HG03521 (cell line): ENCODE data around the gene TRIM63.

Experiments used
- ATAC-seq: cut with Tn5 transposase; IDR thresholded peaks from one replicate; pipeline ENCODE4 v1.9.1; 2021; ENCODE audit warnings: mild to moderate bottlenecking, moderate library complexity; ENCODE audit not compliant: unreplicated experiment

The TRIM63 gene

DNA sequence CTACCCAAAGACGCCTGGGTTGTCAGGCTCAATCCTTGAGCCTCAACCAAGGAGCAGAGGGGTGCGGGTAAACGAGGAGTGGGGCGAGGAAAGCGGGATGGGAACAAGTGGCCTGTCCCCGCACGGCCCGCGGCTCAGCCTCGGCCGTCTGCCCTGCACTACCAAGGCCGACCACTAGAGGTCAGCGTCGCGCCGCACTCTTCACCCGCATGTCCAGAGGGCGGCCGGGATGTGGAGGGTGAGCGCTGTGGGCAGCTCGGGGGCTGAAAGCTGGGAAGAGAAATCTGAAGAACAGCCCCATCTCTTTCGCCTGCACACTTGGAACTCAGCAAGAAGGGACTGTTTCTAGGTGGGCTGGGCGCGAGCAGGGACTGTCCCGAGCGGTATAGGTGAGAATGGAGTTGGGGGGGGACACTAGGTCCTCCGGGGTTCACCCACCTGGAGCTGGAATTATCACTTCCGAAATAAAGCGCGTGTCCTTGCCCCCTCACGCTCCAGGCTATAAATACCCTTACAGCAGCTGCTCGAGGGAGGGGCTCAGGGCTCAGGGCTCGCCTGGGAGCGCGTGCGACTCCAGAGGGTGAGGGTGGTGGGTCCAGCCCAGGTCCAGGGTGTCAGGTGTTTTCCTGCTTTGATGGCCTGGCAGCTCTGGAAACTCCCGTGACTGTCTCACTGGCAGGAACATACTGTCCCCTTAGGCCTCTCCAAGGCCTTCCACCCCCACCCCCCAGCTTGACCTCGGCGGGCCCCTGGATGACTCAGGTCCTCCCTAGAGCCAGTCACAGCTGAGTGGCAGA lies 31.3 kb downstream of the TRIM63 start:
- peak; percentile 58 for ATAC-seq

DNA sequence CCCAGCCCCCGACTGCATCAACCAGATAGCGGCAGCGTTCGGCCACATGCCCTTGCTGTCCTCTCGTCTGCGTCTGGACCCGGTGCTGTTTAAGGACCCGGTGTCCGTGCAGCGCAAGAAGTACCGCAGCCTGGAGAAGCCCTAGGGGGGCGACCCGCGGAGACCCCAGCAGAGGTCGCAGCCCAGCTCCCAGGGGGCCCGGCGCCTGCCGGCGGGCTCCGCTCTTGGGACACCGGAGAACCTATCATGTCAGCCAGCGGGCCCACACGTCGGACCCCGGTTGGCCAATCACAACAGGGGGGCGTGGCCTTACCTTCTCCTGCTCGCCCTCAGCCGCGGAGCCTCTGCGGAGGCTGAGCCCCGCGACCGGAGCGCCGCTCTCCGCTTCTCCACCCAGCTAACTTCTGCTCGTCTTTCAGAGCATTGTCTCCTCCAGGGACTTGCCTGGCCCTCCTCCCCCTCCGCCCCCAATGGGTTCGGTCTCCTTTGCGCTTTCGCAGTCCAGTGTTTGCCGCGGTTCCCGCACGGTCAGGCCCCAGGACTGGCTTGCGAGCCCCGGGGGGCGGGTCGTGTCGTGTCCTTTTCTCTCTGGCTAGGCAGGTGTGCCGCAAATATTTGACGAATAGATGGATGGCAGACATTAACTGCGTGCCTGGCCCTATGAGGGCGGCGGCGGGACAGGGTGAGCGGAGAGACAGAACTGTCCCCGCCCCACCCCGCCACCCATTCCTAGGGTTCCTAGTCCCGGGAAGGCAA lies 32.0 kb downstream of the TRIM63 start:
- peak; percentile 77 for ATAC-seq

DNA sequence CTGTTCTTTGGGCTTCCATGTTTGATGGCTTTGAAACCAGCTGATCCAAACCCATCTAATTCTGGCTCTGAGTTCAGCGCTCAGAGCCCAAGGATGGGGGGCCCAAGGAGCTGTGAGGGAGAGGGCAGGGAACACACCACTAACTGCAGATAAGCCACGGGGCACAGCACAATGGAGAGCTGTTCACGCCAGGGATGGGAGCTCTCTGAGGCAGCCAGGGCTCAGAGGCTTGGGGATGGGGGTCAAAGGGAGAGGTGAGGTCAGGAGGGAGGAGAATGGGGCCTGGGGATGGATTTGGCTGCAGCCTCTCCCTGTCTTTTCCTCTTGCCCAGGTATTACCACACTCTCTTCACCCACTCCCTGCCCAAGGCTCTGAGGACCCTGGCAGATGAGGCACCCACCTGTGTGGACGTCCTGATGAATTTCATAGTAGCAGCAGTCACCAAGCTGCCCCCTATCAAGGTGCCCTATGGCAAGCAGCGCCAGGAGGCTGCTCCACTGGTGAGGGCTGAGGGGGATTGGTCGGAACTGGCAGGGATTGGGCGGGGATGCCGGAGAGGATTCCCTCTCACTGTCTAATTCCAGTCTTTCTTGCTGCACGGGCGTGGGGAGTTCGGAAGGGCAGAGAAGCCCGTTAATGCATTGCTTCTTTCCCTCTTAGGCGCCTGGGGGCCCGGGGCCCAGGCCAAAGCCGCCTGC lies 32.8 kb downstream of the TRIM63 start:
- no peak for ATAC-seq

DNA sequence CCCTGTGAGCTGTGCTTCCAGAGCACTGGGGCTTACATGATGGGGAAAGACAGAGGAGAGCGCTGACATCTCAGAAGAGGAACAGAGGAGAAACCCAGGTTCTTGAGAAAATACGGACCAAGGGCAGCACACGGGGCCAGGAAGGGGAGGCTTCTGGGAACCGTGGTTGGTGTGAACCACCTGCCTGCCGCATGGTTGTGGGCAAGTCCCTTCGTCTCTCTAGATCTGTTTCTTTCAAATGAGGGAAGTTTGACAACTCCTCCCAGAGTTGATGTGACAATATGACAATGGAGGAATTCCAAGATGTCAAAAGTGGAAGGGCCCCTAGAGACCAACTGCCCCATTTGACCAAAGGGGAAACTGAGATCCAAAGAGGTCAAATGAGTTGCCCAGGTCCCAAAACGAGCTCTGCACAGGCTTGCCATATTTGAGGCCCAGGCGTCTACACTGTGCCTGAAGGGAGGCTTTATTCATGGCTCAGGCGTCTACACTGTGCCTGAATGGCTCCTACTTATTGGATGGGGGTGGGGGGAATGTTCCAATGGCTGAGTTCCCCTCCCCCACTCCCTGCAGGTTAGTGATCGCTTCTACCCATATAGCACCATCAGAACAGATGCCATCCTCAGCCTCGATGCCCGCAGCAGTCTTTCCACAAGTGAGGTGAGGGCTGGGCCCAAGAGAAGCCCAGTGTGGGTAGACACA lies 34.6 kb downstream of the TRIM63 start:
- ATAC-seq = no peak

DNA sequence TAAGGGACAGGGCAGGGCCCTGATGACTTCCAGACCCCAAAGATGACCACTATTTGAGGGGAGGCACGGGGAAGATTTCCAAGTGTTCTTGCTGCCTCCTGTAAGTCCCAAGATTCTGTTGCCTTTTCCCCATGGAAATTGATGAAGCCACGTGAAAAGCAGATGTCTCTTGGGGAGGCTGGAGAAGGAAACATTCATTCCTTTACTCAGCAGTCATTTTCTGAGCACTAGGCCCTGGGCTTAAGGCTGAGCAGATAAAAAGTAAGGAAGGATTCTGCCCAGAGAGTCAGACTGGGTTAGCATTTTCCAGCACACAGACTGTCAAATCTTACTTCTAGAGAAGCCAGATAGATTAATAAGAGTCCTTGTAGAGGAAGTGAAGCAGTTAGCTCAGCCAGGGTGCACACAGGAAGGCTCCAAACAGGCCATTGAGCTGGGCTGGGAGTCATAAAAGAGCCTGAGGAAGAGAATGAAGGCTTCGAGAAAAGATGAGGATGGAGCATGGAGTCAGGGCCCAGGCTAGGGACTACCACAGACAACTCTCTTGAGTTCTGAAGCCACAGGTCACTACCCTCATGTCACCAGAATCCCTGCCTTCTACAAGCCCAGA lies 35.7 kb downstream of the TRIM63 start:
- ATAC-seq = no peak

DNA sequence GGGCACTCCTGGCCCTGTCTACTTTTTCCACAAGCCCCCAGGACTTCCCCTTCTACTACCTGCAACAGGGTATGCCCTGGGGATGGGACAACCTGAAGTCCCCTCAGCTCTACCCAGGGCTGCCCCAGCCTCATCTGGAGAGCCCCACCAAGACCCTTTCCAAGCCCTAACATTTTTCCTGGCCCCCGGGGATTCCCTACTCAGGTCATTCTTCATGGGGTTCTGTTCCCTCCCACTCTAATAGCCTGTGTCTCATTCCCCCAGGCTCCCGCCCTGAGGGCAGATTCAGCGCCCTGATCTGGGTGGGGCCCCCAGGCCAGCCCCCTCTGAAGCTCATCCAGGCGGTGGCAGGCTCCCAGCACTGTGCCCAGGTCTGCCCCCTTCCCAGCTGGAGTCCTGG lies 36.2 kb downstream of the TRIM63 start:
- ATAC-seq = no peak

DNA sequence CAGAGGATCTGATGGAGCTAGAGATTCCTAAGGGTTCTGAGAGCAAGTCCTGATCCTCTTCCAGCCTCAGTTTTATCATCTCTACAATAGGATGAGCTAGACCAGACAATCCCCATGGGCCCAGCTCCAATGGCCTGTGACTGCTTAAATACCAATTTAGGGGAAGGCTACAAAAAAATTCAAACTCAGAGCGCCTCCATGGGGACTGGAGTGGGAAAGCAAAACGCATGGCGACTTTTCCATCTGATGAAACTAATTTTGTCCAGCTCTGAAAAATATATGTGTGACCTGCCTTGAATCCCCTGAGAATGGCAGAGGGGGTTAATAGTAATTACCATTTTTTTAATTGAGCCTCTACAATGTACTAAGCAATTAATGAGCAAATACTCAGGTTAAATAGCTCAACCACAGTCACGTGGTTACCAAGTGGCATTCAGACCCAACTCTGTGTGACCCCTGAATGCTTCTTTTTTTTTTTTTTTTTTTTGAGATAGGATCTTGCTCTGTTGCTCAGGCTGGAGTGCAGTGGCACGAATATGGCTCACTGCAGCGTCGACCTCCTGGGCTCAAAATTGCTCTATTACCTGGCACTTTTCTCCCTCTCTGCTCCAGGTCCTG lies 37.5 kb downstream of the TRIM63 start:
- ATAC-seq = no peak

DNA sequence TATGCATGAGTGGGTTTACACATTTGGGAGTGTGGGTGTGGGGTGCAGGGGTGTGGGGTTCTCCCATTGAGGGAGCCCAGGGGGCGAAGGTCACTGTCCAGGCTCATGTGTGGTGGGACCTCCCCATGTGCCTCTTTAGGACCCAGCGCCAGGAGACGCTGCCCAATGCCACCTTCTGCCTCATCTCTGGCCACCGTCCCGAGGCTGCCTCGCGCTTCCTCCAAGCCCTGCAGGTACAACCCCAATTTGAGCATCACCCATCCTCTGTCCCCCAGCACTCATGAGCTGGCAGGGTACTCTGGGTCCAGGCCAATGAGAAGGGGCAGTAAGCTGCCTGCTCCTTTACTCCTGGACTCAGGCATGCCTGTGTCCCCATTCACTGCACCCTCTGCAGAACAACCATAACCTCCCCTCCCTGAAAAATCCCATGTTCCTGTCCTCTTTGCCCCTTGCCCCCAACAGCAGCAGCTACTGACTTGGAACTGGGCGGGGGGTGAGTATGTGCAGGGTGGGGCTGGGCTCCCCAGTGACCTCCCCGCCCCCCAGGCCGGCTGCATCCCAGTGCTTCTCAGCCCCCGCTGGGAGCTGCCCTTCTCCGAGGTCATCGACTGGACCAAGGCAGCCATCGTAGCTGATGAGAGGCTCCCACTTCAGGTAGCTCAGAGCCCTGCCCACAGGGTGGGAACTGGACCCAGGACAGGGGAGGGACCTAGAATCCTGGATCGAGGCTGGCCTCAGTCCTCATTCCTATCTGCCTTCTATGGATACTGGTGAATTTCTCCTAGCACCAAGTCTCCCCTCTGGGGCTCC lies 38.2 kb downstream of the TRIM63 start:
- no peak for ATAC-seq

DNA sequence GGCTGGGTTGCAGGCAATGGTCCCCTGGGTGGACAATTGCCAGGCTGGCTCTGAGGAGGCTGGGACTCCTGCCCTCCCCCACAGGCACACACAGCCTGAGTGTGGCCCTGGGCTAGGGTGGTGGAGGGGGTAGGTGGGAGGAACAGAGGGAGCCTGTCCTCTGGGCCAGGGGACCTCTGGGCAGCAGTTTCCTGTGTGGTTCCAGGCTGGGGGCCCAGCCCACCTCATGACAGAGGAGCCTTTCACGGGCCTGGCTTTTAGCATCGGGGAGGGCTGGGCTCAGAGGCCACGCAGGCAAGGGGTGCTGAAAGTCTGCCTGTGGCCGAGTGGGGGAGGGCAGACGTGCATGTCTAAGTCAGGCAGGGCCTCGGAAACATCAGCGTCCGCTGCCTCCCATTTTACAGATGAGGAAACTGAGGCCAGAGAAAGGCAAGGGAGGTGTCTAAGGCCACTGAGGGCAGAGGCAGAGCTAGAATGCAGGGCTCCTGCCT lies 38.9 kb downstream of the TRIM63 start:
- ATAC-seq = no peak

DNA sequence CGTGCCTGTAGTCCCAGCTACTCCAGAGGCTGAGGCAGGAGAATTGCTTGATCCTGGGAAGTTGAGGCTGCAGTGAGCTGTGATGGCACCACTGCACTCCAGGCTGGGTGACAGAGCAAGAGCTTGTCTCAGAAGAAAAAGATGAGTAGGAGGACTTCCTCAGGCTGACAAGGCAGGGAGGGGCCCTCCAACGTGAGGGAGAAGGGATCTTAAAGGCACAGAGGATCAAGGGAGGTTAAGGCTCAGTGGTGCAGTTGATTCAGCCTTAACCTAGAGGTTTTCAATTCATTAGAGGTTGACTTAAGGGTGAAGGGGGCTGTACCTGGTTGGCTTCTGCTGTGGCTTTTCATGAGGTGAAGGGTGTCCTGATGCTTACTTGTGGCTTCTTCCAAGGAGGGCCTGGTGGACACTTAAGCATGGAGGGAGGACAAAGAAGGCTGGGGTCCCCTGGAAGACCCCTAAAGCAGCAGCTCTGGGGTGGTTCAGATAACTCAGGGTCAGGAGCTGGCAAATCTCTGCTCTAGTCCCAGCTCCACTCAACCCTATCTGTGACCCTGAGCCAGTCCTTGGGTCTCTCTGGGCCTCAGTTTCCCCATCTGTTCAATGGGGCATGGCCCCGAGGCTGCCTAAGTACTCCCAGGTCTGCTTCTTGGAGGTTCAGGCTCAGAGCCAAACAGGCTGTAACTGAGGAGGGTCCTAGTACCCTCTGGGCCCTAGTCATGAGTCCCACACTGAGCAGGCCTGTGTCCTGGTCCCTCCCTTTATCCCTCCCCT lies 39.5 kb downstream of the TRIM63 start:
- ATAC-seq = no peak

DNA sequence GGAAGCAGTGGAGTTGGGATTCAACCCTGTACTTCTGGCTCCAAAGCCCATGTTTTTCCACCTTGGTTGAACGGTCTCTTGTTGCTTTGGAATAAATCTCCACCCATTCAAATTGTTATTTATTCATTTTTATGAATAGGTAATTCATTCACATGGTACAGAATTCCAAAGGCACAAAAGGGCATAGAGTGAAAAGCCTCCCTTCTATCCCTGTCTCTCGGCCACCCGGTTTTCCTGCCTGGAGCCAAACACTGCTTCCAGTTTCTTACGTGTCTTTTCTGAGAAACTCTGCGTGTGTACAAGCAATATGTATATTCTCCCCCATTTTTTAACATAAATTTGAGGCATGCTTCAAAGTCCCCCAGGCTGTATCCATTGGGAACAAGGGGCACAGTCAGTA lies 41.9 kb downstream of the TRIM63 start:
- no peak for ATAC-seq

DNA sequence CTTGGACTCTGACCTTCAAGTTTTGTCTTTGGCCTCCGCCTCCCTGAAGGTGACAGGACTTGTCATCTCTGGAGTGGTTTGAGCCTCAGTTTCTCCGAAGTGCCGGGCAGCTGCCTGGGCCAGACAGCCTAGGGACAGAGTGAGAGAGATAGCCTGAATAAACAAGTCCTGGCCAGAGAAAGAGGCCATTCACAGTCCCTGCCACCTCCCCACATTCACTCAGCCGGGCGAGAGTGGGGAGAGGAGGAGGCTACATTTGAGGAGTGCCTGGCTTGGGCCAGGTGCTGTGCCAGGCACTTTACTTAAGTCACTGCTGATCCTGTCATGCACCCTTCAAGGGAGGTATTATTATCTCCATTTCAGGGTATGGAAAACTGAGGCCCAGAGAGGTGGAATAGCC lies 42.4 kb downstream of the TRIM63 start:
- ATAC-seq = no peak

DNA sequence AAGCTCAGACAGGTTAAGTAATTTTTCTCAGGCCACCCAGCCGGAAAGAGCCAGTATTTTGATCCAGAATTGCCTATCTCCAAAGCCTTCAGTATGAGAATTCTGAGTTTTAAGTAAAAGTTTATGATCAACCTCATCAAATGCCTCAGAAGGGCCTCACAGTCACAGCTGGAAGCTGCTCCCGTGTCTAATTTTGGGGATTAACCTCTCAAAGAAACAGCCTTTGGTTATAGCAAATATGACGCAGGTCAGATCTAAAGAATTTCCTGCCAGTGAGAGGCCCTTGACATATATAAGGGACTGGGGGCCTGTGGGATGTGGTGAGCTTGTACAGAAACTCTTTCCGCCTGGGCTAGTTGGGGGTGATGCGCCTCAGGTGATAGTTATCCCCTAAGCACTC lies 43.6 kb downstream of the TRIM63 start:
- no peak for ATAC-seq

DNA sequence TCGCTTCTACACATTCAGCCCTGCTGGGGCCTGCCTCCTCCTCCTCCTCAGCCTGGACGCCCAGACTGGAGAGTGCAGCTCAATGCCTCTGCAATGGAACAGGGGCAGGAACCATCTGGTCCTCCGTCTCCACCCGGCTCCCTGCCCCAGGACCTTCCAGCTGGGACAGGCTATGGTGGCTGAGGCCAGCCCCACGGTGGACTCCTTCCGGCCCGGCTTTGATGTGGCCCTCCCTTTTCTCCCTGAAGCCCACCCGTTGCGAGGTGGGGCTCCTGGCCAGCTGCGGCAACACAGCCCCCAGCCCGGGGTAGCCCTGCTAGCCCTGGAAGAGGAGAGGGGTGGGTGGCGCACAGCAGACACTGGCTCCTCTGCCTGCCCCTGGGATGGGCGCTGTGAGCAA lies 44.4 kb downstream of the TRIM63 start:
- no peak for ATAC-seq

DNA sequence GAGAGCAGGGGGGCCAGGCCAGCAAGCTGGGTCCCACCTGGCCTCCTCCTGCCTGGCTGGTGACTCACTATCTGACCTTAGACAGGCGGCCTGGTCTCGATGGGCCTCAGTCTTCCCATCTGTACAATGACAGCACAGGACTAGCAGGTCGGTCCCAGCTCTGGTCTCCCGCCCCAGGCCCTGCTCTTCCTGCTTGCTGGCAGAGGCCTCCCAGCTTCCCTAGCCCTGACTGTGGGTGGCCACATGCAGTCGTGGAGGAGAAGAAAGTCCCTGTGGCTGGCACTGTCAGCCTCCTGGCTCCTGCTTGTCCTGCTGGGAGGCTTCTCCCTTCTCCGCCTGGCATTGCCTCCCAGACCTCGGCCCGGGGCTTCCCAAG lies 45.0 kb downstream of the TRIM63 start:
- no peak for ATAC-seq

DNA sequence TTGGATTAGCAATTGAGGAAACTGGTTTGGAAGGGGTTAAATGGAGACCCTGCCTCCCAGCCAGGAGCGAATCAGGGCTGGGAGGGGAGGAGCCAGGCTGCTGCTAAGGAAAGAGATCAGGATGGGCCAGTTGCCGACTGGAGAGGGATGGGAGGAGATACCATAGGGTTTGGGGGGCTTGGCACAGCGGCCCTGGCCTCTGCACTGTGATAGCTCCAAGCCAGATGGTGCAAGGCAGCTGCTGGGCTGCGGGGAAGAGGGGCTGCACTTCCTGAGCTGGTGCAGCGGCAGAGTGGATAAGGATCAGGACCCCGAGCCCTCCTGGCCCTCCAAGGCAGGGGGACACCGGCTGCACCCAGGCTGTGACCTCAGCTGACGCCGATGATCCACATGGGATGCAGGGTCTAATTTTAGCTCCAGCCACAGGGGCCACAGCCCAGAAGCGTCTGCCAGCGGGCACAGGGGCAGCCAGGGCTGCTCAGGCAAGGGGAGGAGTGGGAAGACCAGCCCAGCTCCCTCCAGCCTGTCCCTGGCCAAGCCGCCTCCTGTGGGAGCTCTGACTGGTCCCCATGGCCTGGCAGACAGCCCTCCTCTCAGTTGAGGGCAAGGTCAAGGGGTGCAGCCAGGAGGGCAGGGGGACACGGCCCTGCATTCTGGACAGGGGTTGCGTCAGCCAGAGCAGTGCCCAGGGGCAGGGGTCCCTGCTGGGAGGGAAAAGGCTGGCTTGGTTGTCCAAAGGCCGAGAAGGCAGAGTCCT lies 45.6 kb downstream of the TRIM63 start, which contains the start of gene EXTL1:
Gene EXTL1, plus strand, starts transcription at position 129 of the 757 bp plus-strand sequence. CDS start 872 bp downstream, outside the sequence.
- no peak for ATAC-seq

DNA sequence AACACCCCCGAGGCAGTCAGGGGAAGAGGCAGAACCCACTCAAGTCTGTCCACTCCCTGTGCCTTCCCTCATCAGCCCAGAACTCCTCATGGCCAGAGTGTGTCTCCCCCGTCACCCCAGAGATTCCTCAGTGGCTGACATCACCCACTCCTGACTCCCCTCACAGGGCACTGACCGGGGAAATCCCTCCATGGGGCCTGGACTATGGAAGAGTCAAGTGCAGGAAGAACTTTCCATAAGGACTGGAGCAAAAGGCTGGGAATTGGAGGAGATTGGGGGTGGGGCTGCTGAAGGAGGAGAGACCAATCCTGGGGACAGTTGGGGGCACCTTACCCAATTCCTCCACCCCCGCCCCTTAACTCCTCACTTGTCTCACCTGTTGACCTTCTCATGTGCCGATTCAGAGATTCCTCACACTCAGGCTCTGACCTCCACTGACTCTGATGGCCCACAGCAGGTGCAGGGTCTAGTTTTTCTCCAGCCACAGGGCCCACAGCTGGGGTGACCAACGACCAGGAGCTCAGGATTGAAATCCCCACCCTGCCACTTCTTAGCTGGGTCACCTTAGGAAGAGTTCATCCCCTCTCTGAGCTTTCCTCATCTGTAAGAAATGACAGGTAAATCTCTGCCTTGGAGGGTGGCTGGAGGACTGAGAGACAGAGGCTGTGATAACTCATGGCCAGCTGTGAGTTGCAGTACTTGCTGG lies 46.3 kb downstream of the TRIM63 start:
- no peak for ATAC-seq
